Mucosa of descending colon (tissue), 3 donors: ENCODE measurements around the gene PARVB. TPM values are rescaled to one million over a fixed set of nuclear protein-coding genes. Genes with fewer than 3 reads are reported as not detected.
A peak's percentile ranks its signal among the peaks of the same experiment; 100 is the strongest.

Experiments used
- ATAC-seq: fragments of 200-7000 bp; cut with Tn5 transposase; one replicate; pipeline ENCODE4 v1.9.1; 2020; ENCODE audit warnings: mild to moderate bottlenecking, moderate library complexity
- DNase-seq, 3 donors: peaks; one replicate each; pipeline ENCODE4 v3.0.0-alpha.2; 2020
- H3K36me3 ChIP-seq: fragments of 200-600 bp; one replicate; pipeline ENCODE4 v1.8.0; 2021; ENCODE audit warnings: low read depth, mild to moderate bottlenecking
- H3K4me1 ChIP-seq: fragments of 200-600 bp; one replicate; pipeline ENCODE4 v1.8.0; 2021; ENCODE audit warnings: low read depth, mild to moderate bottlenecking
- H3K4me3 ChIP-seq: fragments of 200-600 bp; one replicate; pipeline ENCODE4 v1.8.0; 2021; ENCODE audit warnings: mild to moderate bottlenecking
- H3K9me3 ChIP-seq: fragments of 200-600 bp; one replicate; pipeline ENCODE4 v1.8.0; 2021; ENCODE audit warnings: mild to moderate bottlenecking
- CTCF ChIP-seq: fragments of 200-600 bp; IDR thresholded peaks from one replicate; pipeline ENCODE4 v1.8.0; 2022; ENCODE audit warnings: antibody characterized with exemption, mild to moderate bottlenecking
- intact Hi-C, 2 donors: fragments of 100-400 bp; cut with DNase I in 1 of 2; cut with micrococcal nuclease in 1 of 2; formaldehyde crosslinking; loops; one replicate each; pipeline versions ENCODE4 v1.11.0 to v1.11.1; 2022; cut with DNase I, micrococcal nuclease
- total RNA-seq, 3 donors: library from RNA; stranded (reverse); fragmentation: NEBNext Ultra II Directional in 2 of 3; extraction: Animal tissue kit (Norgen Biotek cat#: 25700) in 2 of 3; gene quantifications; one replicate each; pipeline versions ENCODE4 v1.2.1 to v1.2.4, GENCODE V29; 2021 to 2023
- donor health status: DM: no; HTN: no; CAD: no; lungs with moderate emphysema.
- donor health status: DM: no; HTN: no; CAD: no.
- donor health status: DM: no; HTN: yes; CAD: no.

Gene PARVB
- total RNA-seq, 3 donors from 2014 or later = 5.2 to 35.7 (median 14.9) TPM

DNA sequence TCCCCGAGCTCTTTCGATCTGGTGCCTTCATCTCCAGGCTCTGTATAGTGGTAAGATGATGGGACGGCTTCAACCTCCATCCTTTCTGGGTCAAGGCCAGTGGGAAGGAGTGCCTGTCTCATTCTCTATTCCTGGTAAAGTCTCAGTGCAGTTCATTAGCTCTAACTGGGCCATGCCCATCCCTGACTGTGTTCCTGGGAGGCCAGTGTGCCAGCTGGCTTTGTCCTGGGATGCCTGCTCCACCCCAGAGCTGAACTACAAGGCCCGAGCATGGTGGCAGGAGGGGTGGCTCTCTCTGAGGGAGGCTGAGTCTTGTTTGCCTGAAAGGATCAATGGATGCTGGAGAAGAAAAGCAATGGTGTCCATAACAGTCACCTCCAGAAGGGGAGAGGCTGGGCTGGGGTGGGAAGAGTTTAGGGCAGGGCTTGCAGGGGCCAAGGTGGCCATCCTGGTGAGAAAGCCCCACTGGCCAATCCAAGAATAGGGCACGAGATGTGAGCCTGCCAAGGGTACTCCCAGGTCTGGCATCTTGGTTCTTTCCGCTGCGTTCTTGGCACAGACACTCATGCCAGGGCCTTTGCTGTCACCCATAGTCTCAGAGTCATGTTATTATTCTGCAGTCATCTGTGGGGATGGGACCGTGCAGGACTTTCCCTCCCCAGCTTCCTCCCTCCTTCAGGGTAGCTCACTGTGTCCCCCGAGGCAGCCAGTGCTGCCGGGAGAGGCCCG is 60.1 kb downstream of the PARVB start:
- DNase-seq (no peak), ATAC-seq (no peak)
- TF ChIP-seq CTCF = no peak
- intact Hi-C loops = loop anchor here (10.0 kb wide), 2 partner anchors 89 to 541 kb away; no protein-coding TSS in a partner anchor
- no peak overlapping the region for H3K4me3 ChIP-seq
- H3K9me3 ChIP-seq = no peaks in the 10 kb centered on the region
- H3K36me3 ChIP-seq = no peaks in the 10 kb centered on the region
- H3K4me1 ChIP-seq = no peaks in the 10 kb centered on the region

DNA sequence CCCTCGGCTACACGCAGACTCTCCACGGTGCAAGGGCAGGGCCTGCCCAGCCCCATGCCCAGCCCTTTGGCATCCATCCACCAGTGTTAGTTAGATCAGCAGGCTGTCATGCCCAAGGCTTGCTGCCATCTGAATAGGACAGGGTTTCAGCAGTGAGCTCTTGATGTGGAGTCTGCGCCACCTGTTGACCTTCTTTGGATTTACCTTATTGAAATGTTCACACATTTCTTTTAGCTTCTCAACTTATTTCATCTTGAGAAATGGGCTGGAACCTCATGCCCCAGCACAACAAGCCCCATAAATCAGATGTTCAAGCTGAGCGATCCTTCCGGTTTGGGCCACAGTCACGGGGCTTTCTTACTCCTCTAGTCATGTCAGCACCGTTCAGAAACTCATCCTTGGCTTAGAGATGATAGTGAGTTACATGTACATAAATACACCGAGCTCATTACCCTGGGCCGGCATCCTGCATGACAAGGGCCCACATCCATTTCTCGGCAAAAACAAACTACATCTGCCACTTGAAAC is 61.7 kb downstream of the PARVB start:
- Histone ChIP-seq H3K4me1 (no peaks in the 10 kb centered on the region), H3K9me3 (no peaks in the 10 kb centered on the region), H3K4me3 (no peak overlapping the region), H3K36me3 (no peaks in the 10 kb centered on the region)
- ATAC-seq = peak; percentile 90
- DNase-seq = peak; percentile 63 to 88 (median 71)
- TF ChIP-seq CTCF = no peak
- intact Hi-C loops = loop anchor here (10.0 kb wide), 2 partner anchors 91 to 539 kb away; no protein-coding TSS in a partner anchor

DNA sequence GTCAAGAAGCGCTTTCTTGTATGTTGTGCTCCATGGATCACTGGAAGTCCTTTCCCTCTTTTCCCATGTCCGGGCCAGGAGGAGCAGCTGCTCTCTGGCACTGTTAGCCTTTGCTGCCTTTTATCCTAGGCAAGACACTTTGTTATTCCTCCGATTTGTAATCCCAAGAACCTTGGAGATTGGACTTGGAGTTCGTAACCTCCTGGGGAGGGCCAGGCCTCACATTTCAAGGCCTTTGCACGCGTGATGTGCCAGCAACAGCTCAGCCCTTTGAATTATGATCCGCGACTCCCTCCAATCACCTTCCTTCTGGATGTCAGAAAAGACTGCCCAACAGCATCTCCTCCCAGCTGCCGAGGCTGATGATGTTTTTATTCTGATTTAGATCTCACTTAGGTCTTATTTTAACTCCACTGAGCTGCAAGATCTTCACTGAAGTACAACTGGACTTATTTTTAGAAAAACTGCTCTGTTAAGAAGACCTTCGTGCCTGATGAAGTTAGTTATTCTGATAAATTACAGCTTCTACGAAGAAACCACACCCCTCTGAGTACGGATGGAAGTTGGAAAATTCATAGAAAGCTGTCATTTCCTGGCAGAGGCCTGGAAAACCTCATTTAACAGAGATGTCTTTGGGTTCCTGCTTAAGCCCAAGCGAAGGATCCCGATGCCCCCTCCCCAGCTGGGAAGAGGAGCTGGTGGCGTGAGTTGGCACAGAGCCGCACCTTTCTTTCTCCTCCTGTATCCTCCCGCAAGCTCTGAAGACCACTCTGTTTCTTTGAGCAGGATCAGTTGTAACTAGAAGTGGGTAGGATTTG is 62.4 kb downstream of the PARVB start:
- ATAC-seq (peak; percentile 8), DNase-seq (peak in 1 of 3 donors; percentile 14)

GRCh38 chr22:44087089-44087430 is 63.0 kb downstream of the PARVB start:
- Histone ChIP-seq H3K36me3 (no peaks in the 10 kb centered on the region), H3K4me3 (no peak overlapping the region), H3K9me3 (no peaks in the 10 kb centered on the region), H3K4me1 (no peaks in the 10 kb centered on the region)
- DNase-seq = no peak
- TF ChIP-seq CTCF = no peak
- ATAC-seq = no peak
- intact Hi-C loops = loop anchor here (10.0 kb wide), 2 partner anchors 92 to 538 kb away; no protein-coding TSS in a partner anchor

More for the DNA sequence above, 62.4 kb downstream of the PARVB start:
- Histone ChIP-seq H3K4me3 (no peak overlapping the region), H3K9me3 (no peaks in the 10 kb centered on the region), H3K4me1 (no peaks in the 10 kb centered on the region), H3K36me3 (no peaks in the 10 kb centered on the region)
- TF ChIP-seq CTCF = no peak
- intact Hi-C loops = loop anchor here (10.0 kb wide), 2 partner anchors 92 to 538 kb away; no protein-coding TSS in a partner anchor

DNA sequence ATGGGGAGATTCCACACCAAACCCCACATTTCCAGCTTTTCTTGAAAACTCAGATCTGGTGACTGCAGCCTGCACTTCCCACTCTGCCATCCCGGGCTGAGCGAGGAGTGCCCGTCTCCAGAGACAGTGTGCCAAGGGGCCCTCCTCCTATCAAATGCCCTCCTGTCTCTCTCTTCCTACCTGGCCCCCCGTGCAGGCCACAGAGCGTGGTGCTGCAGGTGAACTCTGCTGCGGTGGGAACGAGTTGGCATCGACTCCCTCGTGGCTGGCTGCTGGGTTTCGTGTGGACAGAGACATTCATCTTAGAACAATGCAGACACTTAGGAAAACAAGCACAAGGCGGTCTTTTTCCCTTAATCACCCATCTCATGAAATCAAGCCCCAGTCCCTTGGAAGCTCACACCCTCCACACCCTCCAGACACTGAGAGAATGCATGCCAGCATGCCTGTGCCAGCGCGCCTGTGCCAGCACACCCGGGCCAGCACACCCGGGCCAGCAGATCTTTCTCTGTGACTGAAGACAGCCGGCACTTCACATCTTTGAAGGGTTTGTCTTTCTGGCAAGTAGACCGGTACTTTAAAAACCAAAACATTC is 65.0 kb downstream of the PARVB start:
- DNase-seq = no peak
- Histone ChIP-seq H3K4me1 (no peaks in the 10 kb centered on the region), H3K36me3 (no peaks in the 10 kb centered on the region), H3K9me3 (no peaks in the 10 kb centered on the region), H3K4me3 (no peak overlapping the region)
- no peak for ATAC-seq
- intact Hi-C loops = loop anchor here (10.0 kb wide), 2 partner anchors 94 to 536 kb away; no protein-coding TSS in a partner anchor
- no peak for TF ChIP-seq CTCF
